GM19043 (cell line): ENCODE measurements around the gene SYTL2.
"Not testable (repeated sequence)": the region's sequence is repeated elsewhere in the genome, so short reads cannot be mapped to it uniquely, and the experiment has no call there.

ENCODE experiments used
- ATAC-seq: cut with Tn5 transposase; IDR thresholded peaks from one replicate; pipeline ENCODE4 v1.9.1; 2021; ENCODE audit warnings: low read depth; ENCODE audit not compliant: unreplicated experiment

SYTL2 gene

DNA sequence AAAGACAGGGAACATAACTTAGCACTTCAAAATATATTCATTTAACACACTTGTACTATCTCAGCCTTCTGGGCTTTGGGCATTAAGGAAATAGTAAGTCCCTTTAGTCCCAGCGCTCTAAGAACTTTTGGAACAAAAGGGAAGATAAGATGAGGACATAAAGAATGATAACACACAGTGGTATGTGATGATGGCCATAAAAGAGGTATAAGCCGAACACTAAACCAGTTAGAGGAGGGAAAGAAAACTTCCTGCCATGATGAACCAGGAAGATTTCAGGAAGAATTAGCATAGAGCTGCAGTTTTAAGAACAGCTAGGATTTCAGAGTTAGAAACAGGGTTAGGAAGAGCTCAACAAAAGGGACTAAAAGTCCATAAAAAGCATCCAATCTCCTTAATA is 11.8 kb downstream of the SYTL2 start:
- ATAC-seq: no peak

DNA sequence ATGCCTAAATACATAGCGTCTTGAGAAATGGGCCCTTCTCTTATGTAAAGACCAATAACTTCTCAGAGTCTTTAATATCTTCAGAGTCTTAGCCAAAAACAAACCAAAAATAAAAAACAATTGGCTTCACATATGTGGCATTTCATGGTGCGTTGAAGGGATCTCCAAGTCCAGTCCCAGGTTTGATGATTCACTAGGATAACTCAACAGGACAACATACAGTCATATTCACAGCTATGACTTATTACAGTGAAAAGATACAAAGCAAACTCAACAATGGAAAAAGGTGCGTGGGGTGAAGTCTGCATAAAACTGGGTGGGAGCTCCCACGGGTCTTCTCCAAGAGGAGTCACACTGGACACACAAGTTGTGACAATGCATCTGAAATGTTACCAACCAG is 12.6 kb downstream of the SYTL2 start:
- no peak for ATAC-seq

GRCh38 chr11:85795712-85796487 is 15.0 kb downstream of the SYTL2 start:
- no peak for ATAC-seq

GRCh38 chr11:85791409-85791990 is 19.4 kb downstream of the SYTL2 start:
- no peak for ATAC-seq

DNA sequence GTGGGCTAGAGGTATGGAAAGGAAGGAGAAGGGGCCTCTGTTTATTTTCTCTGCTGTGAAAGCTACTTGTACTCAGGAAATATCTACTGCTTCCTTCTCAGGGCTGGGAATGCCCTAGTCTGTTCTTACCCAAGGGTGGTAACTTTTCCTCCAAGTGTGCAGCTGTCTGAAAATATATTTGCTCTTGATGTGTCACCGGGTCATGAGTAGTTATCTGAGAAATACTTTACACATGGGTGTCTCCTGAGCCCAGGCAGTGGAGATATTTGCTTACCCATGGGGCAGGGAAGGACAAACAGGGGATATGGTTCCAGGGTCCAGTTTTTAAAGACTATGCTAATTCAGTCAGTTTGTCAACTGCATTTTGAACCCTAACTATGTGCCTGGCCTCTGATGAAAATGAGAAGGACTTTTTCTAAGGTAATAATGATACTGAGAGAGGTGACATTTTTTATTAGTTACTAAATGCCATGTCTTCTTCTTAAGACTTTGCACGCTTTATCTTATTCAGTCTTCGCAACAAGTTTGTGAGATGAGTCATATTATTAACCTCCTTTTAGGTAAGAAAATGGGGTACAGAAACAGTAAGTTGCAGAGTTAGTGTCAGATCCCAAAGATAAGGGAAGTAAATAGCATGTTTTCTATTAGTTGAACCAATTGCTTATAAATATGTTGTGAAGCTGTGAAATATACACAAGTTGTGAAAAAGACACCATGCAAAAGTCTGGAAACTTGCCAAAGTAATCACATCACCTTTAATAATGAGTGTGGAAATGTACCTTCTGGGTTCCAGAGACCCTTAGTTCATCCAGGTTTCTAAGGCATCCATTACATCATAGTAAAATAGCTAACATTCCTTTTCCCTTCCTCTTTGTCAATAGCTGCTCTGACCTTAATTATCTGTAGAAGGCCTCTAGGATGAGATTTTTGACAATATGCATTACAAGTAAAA is 22.9 kb downstream of the SYTL2 start:
- peak; percentile 31 for ATAC-seq

DNA sequence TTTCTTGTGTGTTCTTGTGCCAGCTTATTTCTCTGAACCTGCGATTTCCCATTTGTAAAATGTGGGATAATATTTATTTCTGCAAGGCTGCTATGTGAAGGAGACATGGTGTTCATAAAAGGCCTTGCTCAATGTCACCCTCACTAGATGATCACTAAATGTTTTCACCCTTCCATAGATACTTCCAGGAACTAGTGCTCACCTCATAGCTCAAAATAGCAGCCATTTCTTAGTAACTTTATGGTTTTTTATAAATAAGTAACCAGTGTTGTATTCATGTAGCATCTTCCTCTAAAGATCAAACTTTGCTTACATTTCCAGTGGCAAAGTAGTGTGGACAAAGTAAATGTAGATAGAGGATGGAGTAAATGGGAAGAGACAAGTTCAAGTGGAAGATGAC is 23.8 kb downstream of the SYTL2 start:
- ATAC-seq: peak; percentile 46

- no peak for ATAC-seq
Observed at GRCh38 chr11:85784480-85785265, 26.3 kb downstream of the SYTL2 start.

- no peak for ATAC-seq
Observed at GRCh38 chr11:85783758-85784157, 27.2 kb downstream of the SYTL2 start.

DNA sequence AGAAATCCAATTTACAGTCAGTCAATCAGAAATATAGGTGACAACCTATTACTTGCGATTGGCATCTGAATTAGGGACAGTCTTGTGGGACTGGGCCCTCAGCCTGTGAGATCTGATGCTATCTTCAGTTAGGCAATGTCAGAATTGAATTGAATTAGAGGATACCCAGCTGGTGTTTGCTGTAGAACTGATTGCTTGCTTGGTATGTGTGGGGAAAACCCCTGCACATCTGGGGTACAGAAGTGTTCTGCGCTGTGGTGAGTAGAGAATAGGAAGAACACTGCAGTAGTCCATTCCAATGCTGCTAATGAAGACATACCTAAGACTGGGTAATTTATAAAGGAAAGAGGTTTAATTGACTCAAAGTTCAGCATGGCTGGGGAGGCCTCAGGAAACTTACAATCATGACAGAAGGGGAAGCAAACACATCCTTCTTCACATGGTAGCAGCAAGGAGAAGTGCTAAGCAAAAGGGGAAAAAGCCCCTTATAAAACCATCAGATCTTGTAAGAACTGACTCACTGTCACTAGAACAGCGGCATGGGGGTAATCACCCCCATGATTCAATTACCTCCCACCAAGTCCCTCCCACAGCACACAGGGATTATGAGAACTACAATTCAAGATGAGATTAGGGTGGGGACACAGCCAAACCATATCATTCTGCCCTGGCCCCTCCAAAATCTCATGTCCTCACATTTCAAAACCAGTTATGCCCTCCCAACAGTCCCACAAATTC is 30.0 kb downstream of the SYTL2 start:
- ATAC-seq: not testable (repeated sequence)

DNA sequence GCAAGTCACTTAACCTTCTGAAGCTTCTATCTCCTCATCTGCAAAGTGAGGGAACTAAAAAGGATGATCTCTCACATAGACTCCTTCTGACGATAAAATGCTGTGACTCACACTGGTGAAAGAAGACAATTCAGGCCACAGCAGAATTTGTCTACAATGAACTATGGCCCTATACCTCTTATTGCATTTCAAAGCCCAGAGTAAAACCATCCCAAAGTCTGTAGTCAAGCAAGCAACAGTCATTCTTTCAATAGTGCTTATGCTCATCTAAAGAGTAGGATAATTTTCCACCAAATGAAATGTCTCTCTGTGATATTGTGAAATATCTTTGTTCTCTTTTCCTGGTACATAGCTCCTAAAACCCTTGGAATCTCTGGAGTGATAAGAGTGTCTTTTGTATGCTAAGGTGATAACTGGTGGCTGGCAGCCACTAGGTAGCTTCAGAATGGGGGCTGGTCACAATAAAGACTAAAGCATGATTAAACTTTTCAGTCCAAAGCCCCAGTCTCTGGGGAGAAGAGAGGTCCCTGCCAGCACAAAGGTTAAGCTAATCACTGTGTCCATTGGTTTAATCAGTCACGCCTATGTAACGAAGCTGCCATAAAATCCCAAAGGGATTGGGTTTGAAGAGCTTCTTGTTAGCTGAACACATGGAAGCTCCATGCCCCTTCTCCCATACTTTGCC is 30.8 kb downstream of the SYTL2 start:
- ATAC-seq: no peak

- ATAC-seq: not testable (repeated sequence)
Observed at GRCh38 chr11:85777603-85777972, 33.4 kb downstream of the SYTL2 start.

- no peak for ATAC-seq
Observed at GRCh38 chr11:85776951-85777602, 33.9 kb downstream of the SYTL2 start.

DNA sequence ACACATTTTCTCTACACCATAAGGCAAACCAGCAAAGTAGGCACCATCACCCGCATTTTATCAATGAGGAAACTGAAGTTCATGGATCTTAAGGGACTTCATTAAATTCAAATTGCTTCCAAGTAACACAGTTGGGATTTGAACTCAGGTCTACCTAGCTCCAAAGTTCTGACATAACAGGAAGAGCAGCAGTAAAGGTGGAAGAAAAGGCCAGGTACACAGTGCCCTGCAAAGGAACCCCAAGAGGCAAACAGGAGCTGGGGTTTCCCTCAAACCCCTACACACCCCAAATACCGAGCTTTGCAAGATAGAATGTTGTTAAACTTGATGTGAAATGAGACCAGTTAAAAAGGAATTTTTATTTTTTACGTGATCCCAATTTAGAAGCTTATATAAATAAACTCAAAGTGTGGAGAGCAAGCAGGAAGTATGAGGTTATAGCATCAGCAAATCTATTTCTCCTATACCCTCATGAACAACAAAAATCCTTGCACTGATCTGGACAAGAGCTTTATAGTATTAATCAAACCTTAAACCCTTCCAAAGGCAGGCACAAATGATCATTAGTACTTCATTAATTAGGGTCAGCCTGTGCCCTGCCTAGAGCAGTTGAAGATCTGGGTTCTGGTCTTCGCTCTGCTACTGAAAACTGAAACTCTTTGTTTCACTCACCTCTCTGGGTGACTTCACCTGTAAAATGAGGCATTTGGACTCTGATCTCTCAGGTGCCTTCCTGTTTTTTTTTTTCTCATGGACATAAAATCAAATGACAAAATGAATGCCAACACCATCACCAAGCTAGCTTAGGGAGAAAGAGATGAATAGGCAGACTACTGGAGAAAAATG is 36.5 kb downstream of the SYTL2 start:
- no peak for ATAC-seq

DNA sequence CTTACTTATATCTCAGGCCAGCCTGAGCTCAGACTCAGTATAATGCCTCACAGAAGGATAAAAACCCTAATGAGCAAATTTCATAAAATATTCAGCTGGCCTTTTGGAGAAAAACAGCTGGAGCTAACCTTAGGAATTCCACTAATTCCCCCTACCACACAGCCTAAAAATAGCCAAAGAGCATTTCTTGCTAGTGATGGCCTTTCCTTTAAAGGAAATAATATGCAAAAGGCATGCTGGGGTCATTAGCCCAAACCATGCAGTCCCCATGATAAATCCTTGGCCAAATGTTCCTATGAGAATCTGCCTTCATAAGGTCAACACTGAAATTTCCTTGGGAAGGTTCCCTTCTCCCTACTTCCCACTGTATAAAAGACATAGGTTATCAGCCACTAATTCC is 38.2 kb downstream of the SYTL2 start:
- no peak for ATAC-seq

DNA sequence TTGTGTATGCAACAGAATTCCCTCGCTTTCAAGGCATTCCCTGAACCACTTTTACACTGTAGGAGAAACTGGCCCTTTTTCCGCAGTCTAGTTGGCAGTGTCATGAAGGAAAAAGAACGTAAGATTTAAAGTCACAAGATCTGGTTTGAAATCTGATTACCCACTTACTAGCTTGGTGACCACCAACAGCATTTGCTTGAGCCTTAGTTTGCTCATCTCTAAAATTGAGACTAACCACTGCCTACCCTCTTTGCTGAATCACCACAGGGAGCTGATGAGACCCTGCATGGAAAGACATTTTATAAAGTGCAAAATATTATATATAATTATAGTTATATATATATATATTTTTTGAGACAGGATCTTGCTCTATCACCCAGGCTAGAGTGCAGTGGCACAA is 39.4 kb downstream of the SYTL2 start:
- ATAC-seq: no peak

DNA sequence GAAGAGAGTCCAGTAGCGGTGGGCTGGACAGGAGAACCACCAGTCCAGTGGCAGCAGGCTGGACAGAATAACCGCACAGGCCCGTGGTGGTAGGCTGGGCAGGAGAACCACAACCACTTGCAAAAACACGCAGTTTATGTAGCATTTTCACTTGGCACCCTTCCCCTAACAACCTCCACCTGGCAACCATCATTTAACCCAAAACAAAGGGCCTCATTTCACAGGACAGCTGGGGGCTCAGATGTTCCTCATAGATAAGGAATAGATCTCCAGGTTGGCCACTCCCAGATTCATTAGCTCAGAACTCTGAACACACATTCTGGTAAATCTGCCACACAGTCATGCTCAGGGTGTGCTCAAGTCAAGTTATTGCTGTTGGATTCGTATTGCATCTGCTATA is 41.2 kb downstream of the SYTL2 start:
- ATAC-seq: no peak

GRCh38 chr11:85768473-85769146 is 42.3 kb downstream of the SYTL2 start:
- no peak for ATAC-seq
